ENCODE measurements around the gene CACNG8.
"Not testable (repeated sequence)": the region's sequence is repeated elsewhere in the genome, so short reads cannot be mapped to it uniquely, and the experiment has no call there.

The CACNG8 gene

GRCh38 chr19:53947624-53948023 lies 15.1 kb upstream of the CACNG8 start:
- intact Hi-C loops (cut with DNase I; ENCODE audit: low total_unique reads): no loop called here
- H3K4me1 ChIP-seq: no peaks in the 10 kb centered on the region
- TF ChIP-seq CTCF (IDR thresholded peaks at IDR 0.05): no peak
- H3K4me3 ChIP-seq: no peak overlapping the region
- H3K36me3 ChIP-seq: no peaks in the 10 kb centered on the region
- H3K9me3 ChIP-seq: no peaks in the 10 kb centered on the region
- H3K27ac ChIP-seq: no peak overlapping the region
- no peak for DNase-seq
- peaks cover 0 to 34% of the 10 kb centered on the region in 2 donors for H3K27me3 ChIP-seq

GRCh38 chr19:53948611-53949010 lies 14.1 kb upstream of the CACNG8 start:
- H3K27ac ChIP-seq; H3K36me3 ChIP-seq; DNase-seq; intact Hi-C loops (cut with DNase I; ENCODE audit: low total_unique reads); H3K4me3 ChIP-seq; H3K9me3 ChIP-seq; H3K4me1 ChIP-seq: not testable (repeated sequence)
- H3K27me3 ChIP-seq: peaks cover 0 to 24% of the 10 kb centered on the region in 2 donors

- intact Hi-C loops (cut with DNase I; ENCODE audit: low total_unique reads): no loop called here
- Histone ChIP-seq H3K27ac (no peak overlapping the region), H3K36me3 (no peaks in the 10 kb centered on the region), H3K4me3 (no peak overlapping the region), H3K4me1 (no peaks in the 10 kb centered on the region), H3K27me3 (peaks cover 0 to 25% of the 10 kb centered on the region in 2 donors), H3K9me3 (no peaks in the 10 kb centered on the region)
- no peak for DNase-seq
- no peak for TF ChIP-seq CTCF (IDR thresholded peaks at IDR 0.05)
Observed at GRCh38 chr19:53951436-53951835, 11.3 kb upstream of the CACNG8 start.

DNA sequence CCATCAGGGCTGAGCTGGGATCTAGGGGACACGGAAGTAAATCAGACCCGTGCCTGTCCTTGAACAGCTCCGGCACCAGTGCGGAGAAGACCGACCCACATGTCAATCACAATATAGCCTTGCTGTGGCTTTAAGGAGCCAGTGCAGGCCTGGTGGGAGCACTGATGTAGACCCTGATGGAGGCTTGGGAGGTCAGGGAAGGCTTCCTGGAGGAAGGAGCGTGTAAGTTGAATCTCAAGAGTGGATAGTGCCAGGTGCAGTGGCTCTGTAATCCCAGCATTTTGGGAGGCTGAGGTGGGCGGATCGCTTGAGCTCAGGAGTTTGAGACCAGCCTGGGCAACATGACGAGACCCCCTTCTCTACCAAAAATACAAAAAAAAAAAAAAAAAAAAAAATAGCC lies 10.8 kb upstream of the CACNG8 start:
- Histone ChIP-seq H3K9me3 (no peaks in the 10 kb centered on the region), H3K27me3 (peaks cover 0 to 25% of the 10 kb centered on the region in 2 donors), H3K4me3 (no peak overlapping the region), H3K4me1 (no peaks in the 10 kb centered on the region), H3K27ac (no peak overlapping the region), H3K36me3 (no peaks in the 10 kb centered on the region)
- DNase-seq: no peak
- intact Hi-C loops (cut with DNase I; ENCODE audit: low total_unique reads): no loop called here
- TF ChIP-seq CTCF (IDR thresholded peaks at IDR 0.05): no peak

DNA sequence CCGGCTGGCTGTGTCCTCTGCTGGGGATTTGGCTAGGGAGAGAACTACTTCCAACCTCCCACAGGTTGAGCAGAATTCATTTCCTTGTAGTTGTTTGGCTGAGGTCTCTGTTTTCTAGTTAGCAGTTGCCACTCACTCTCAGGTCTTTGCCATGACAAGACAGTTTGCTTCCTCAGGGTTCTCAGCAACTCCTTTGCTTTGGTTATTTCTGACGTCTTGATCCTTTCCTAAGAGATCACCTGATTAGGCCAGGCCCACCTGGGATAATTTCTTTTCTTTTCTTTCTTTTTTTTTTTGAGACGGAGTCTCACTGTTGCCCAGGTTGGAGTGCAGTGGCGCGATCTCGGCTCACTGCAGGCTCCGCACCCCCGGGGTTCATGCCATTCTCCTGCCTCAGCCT lies 9.4 kb upstream of the CACNG8 start:
- H3K4me3 ChIP-seq: no peak overlapping the region
- no peak for DNase-seq
- no peaks in the 10 kb centered on the region for H3K36me3 ChIP-seq
- H3K27me3 ChIP-seq: peaks cover 0 to 34% of the 10 kb centered on the region in 2 donors
- H3K9me3 ChIP-seq: no peaks in the 10 kb centered on the region
- no peak overlapping the region for H3K27ac ChIP-seq
- no peaks in the 10 kb centered on the region for H3K4me1 ChIP-seq
- TF ChIP-seq CTCF (IDR thresholded peaks at IDR 0.05): no peak
- intact Hi-C loops (cut with DNase I; ENCODE audit: low total_unique reads): no loop called here

GRCh38 chr19:53957448-53958167 lies 5.1 kb upstream of the CACNG8 start:
- TF ChIP-seq CTCF (IDR thresholded peaks at IDR 0.05): no peak
- H3K4me3 ChIP-seq: no peak overlapping the region

More at GRCh38 chr19:53957448-53958167, 5.1 kb upstream of the CACNG8 start:
- Histone ChIP-seq H3K27me3 (peaks cover 0 to 64% of the 10 kb centered on the region in 2 donors), H3K4me1 (no peaks in the 10 kb centered on the region), H3K36me3 (no peaks in the 10 kb centered on the region), H3K27ac (no peak overlapping the region), H3K9me3 (no peaks in the 10 kb centered on the region)
- no peak for DNase-seq
- intact Hi-C loops (cut with DNase I; ENCODE audit: low total_unique reads): no loop called here

All from tibial artery (tissue), 4 donors.